Endothelial cell of umbilical vein (primary cell): ENCODE data around the gene SPON2. TPM values are rescaled to one million over a fixed set of nuclear protein-coding genes. Genes with fewer than 3 reads are reported as not detected.
A peak's percentile ranks its signal among the peaks of the same experiment; 100 is the strongest.

Experiments used
- BruUV-seq: library from RNA; stranded (reverse); fragments of 400-500 nt; replicated peaks from 2 replicates; lab custom pipeline; 2021; lab: Mats Ljungman, UMichigan
- CTCF ChIA-PET: fragments of 300-600, 350-600 bp; sonication (Branson Sonifier 250); formaldehyde crosslinking; loops from one replicate; lab custom pipeline; 2021; ENCODE audit warnings: antibody characterized with exemption, inconsistent platforms; lab: Charles Lee
- POLR2A ChIA-PET: fragments of 300-600, 350-600 bp; sonication (Branson Sonifier 250); formaldehyde crosslinking; loops from one replicate; lab custom pipeline; 2021; ENCODE audit warnings: antibody characterized with exemption, inconsistent platforms; lab: Charles Lee
- DNase-seq: peaks from one replicate; pipeline ENCODE4 v3.0.0-alpha.2; 2011; ENCODE audit warnings: low read depth, low spot score
- FAIRE-seq: peaks from 2 replicates; lab custom pipeline; 2011; peaks lifted over from hg19 to GRCh38; lab: Jason Lieb, UNC
- H2AFZ ChIP-seq: 2 replicates; pipeline ENCODE4 v1.6.0; 2012; ENCODE audit warnings: low read depth, low read length, control low read depth, inconsistent platforms
- H3K27ac ChIP-seq: 2 replicates; pipeline ENCODE4 v1.5.1; 2011; ENCODE audit warnings: low read depth, mild to moderate bottlenecking, control low read depth, low read length, moderate library complexity; ENCODE audit not compliant: insufficient read depth
- H3K27me3 ChIP-seq, 2 experiments: 2 replicates each; pipeline versions ENCODE4 v1.6.0 to v1.6.1; 2011; ENCODE audit warnings: low read length in 2 of 2, mixed read lengths in 1 of 2; ENCODE audit not compliant: control insufficient read depth in 2 of 2, insufficient read depth in 2 of 2
- H3K36me3 ChIP-seq, 2 experiments: 2 replicates in 1 of 2; 3 replicates in 1 of 2; pipeline ENCODE4 v1.5.1; 2011; ENCODE audit warnings: low read length in 2 of 2, mild to moderate bottlenecking in 1 of 2, moderate library complexity in 1 of 2; ENCODE audit not compliant: control insufficient read depth in 2 of 2, insufficient read depth in 2 of 2; ENCODE audit errors: extremely low read depth in 1 of 2
- H3K4me1 ChIP-seq: 3 replicates; pipeline ENCODE4 v1.5.1; 2011; ENCODE audit warnings: mild to moderate bottlenecking, low read length; ENCODE audit not compliant: control insufficient read depth, insufficient read depth; ENCODE audit errors: extremely low read depth
- H3K4me2 ChIP-seq: 2 replicates; pipeline ENCODE4 v1.6.1; 2011; ENCODE audit warnings: low read length, control low read depth, mixed read lengths; ENCODE audit not compliant: insufficient read depth
- H3K4me3 ChIP-seq, 3 experiments: fragments of 200-600 bp in 1 of 3; sonication (generic), shearing (Covaris generic) in 1 of 3; replicated peaks in 1 of 3; 2 replicates each; pipeline ENCODE4 v1.5.1; 2011 to 2016; ENCODE audit warnings: control low read depth in 3 of 3, low read length in 3 of 3, mild to moderate bottlenecking in 2 of 3, inconsistent platforms in 1 of 3, low read depth in 1 of 3, moderate library complexity in 1 of 3; ENCODE audit not compliant: insufficient read depth in 1 of 3
- H3K79me2 ChIP-seq: 2 replicates; pipeline ENCODE4 v1.6.0; 2012; ENCODE audit warnings: low read length, inconsistent platforms; ENCODE audit not compliant: control insufficient read depth, insufficient read depth
- H3K9ac ChIP-seq: replicated peaks from 2 replicates; pipeline ENCODE3; 2011; ENCODE audit warnings: low read length, control low read depth; ENCODE audit not compliant: insufficient read depth; ENCODE audit errors: extremely low read depth
- H3K9me1 ChIP-seq: replicated peaks from 3 replicates; pipeline ENCODE4 v1.6.0; 2011; ENCODE audit warnings: mild to moderate bottlenecking, low read length; ENCODE audit not compliant: control insufficient read depth, insufficient read depth; ENCODE audit errors: extremely low read depth
- H3K9me3 ChIP-seq: replicated peaks from 2 replicates; pipeline ENCODE4 v1.5.1; 2012; ENCODE audit warnings: low read length, inconsistent platforms; ENCODE audit not compliant: control insufficient read depth, insufficient read depth
- H4K20me1 ChIP-seq: replicated peaks from 2 replicates; pipeline ENCODE3; 2011; ENCODE audit warnings: mild to moderate bottlenecking, low read length; ENCODE audit not compliant: control insufficient read depth, insufficient read depth; ENCODE audit errors: extremely low read depth
- EZH2 ChIP-seq: IDR thresholded peaks from 2 replicates; pipeline ENCODE4 v1.6.1; 2012; ENCODE audit warnings: borderline replicate concordance, low read depth, mild to moderate bottlenecking, moderate library complexity, low read length, inconsistent platforms; ENCODE audit not compliant: severe bottlenecking
- FOS ChIP-seq: IDR thresholded peaks from 2 replicates; pipeline ENCODE4 v1.6.1; 2011; ENCODE audit warnings: mild to moderate bottlenecking, low read length, moderate library complexity, borderline replicate concordance; ENCODE audit not compliant: insufficient read depth
- GATA2 ChIP-seq: IDR thresholded peaks from 2 replicates; pipeline ENCODE4 v1.7.0; 2011; ENCODE audit warnings: low read depth, mild to moderate bottlenecking, moderate library complexity, mixed read lengths, low read length; ENCODE audit not compliant: insufficient read length, insufficient read depth
- JUN ChIP-seq: IDR thresholded peaks from 2 replicates; pipeline ENCODE4 v1.6.1; 2011; ENCODE audit warnings: borderline replicate concordance, low read depth; ENCODE audit not compliant: insufficient read length, insufficient read depth
- MAX ChIP-seq: IDR thresholded peaks from 2 replicates; pipeline ENCODE4 v1.6.1; 2011; ENCODE audit not compliant: insufficient read depth, insufficient read length
- MYC ChIP-seq: IDR thresholded peaks from one replicate; pipeline ENCODE4 v1.6.1; 2011; ENCODE audit warnings: mild to moderate bottlenecking, low read depth, low read length
- POLR2A ChIP-seq: IDR thresholded peaks from 2 replicates; pipeline ENCODE4 v1.6.1; 2012; ENCODE audit warnings: low read depth, mild to moderate bottlenecking, control low read depth, low read length
- POLR2AphosphoS5 ChIP-seq: IDR thresholded peaks from 2 replicates; pipeline ENCODE4 v1.6.1; 2012; ENCODE audit warnings: low read depth, mild to moderate bottlenecking, control low read depth, low read length, moderate library complexity; ENCODE audit not compliant: insufficient read depth
- dilution Hi-C: fragments of 300-500 bp; cut with MboI; formaldehyde crosslinking; loops from one replicate; pipeline ENCODE4 v1.15.0; 2019; ENCODE audit warnings: low sequenced_read_pairs; ENCODE audit not compliant: extremely low pct_ligation_motif_present
- intact Hi-C: fragments of 100-400 bp; cut with micrococcal nuclease; formaldehyde crosslinking; loops from one replicate; pipeline ENCODE4 v1.10.0; 2022
- polyA plus RNA-seq, 4 experiments: library from polyadenylated mRNA; depleted of rRNA in 3 of 4; stranded (reverse) in 3 of 4; unstranded in 1 of 4; fragments of >200 nt; gene quantifications; 2 replicates each; pipeline versions ENCODE4 v1.2.1 to v1.2.3, GENCODE V29; 2011 to 2012; ENCODE audit warnings: missing spikeins in 1 of 4
- total RNA-seq: library from RNA; stranded (reverse); gene quantifications from 2 replicates; pipeline ENCODE4 v1.2.3, GENCODE V29; 2021
- TF ChIP-seq, protein P1 (sequence below), 2 donors: IDR thresholded peaks; 1 replicate in 1 of 2; 2 replicates in 1 of 2; pipeline ENCODE4 v1.5.1; 2011; ENCODE audit warnings: low read length in 2 of 2, mild to moderate bottlenecking in 2 of 2, moderate library complexity in 2 of 2, control low read depth in 1 of 2, inconsistent platforms in 1 of 2, low read depth in 1 of 2; ENCODE audit not compliant: insufficient read depth in 1 of 2; ENCODE audit errors: extremely low read depth in 1 of 2

The SPON2 gene
- total and polyA plus RNA-seq, 2 donors (not counting 3 experiments of a cell fraction or from before 2014, with no cell fraction given): 0.04 TPM; not detected in 1

DNA sequence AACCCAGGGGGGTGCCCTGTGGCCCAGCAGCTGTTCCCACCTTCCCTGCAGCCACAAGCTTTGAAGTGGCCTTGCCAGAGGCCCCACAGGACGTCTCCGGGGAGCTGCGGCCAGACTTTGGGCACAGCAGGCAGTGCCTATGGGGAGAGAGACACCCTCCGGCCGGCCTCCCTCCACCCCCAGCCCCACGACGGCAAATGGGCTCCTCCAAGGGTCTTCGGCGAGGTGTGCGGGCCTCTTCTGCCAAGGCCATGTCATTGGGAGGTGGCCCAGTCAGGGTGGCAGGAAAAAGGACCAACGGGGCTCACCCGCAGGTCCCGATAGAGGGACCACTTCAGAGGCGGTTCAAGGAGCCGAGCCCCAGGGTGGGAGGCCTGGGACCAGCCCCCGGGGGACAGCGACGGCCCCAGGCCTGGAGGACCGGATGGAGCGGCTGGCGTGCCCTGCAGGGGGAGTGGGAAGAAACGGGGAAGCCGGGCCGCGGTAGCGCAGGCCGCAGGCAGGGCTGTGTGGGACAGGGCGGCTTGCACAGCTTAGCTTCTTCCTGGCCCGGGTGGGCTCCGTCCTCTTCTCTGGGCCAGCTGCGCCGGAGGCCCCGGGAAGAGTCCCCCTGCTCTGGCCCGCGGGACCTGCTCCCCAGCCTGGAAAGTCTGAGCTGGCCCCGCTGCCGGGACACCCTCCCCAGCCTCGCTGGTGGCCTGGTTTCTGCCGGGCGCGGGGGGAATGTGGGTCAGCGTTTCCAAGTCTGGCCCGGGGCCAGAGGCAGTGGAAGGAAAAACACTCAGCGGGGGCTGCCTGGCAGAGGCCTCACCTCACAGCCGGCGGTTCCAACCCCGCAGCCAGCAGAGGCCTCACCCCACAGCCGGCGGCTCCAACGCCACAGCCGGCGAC is 21.9 kb upstream of the SPON2 start:
- no peak overlapping the region for H3K4me3 ChIP-seq
- H4K20me1 ChIP-seq: no peaks in the 10 kb centered on the region
- no peak overlapping the region for H3K4me2 ChIP-seq
- ChIA-PET CTCF (interaction anchor here (1.1 kb wide), 1 partner anchor 11 kb away, joined by 3 read pairs; no protein-coding TSS in a partner anchor), POLR2A (no interaction called here)
- dilution Hi-C loops: no loop called here
- intact Hi-C loops: no loop called here
- H3K27me3 ChIP-seq: no peaks in the 10 kb centered on the region
- no TSS peak for BruUV-seq
- peak; percentile 31 for DNase-seq
- H3K4me1 ChIP-seq: peaks cover 6% of the 10 kb centered on the region
- no peaks in the 10 kb centered on the region for H3K9me1 ChIP-seq
- FAIRE-seq: no peak
- H2AFZ ChIP-seq: no peak overlapping the region
- TF ChIP-seq MYC (no peak), EZH2 (no peak), POLR2A (no peak), JUN (no peak), FOS (no peak), POLR2AphosphoS5 (no peak), MAX (no peak), GATA2 (no peak)
- TF ChIP-seq, protein P1, sequence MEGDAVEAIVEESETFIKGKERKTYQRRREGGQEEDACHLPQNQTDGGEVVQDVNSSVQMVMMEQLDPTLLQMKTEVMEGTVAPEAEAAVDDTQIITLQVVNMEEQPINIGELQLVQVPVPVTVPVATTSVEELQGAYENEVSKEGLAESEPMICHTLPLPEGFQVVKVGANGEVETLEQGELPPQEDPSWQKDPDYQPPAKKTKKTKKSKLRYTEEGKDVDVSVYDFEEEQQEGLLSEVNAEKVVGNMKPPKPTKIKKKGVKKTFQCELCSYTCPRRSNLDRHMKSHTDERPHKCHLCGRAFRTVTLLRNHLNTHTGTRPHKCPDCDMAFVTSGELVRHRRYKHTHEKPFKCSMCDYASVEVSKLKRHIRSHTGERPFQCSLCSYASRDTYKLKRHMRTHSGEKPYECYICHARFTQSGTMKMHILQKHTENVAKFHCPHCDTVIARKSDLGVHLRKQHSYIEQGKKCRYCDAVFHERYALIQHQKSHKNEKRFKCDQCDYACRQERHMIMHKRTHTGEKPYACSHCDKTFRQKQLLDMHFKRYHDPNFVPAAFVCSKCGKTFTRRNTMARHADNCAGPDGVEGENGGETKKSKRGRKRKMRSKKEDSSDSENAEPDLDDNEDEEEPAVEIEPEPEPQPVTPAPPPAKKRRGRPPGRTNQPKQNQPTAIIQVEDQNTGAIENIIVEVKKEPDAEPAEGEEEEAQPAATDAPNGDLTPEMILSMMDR (IDR thresholded peaks at IDR 0.05; ENCODE audit: extremely low read depth in 1 of 2, insufficient read depth in 1 of 2, low read depth in 1 of 2, low read length in 2 of 2): no peak
- H3K9ac ChIP-seq: no peak overlapping the region
- H3K36me3 ChIP-seq: no peaks in the 10 kb centered on the region
- no peak overlapping the region for H3K27ac ChIP-seq
- H3K79me2 ChIP-seq: no peaks in the 10 kb centered on the region
- H3K9me3 ChIP-seq: no peaks in the 10 kb centered on the region
